GM12891 (cell line): Measurements from ENCODE around the gene ANKLE2.

Experiments
- PAX5 ChIP-seq: IDR thresholded peaks from 2 replicates; pipeline ENCODE4 v1.6.1; 2011; ENCODE audit warnings: low read length, moderate library complexity, mild to moderate bottlenecking; ENCODE audit not compliant: insufficient read depth, severe bottlenecking
- POLR2A ChIP-seq: IDR thresholded peaks from 2 replicates; pipeline ENCODE4 v1.6.1; 2011; ENCODE audit warnings: low read depth, low read length, control low read depth
- POLR2AphosphoS5 ChIP-seq: IDR thresholded peaks from 2 replicates; pipeline ENCODE4 v1.6.1; 2011; ENCODE audit warnings: low read depth, low read length, control low read depth
- POU2F2 ChIP-seq: IDR thresholded peaks from 2 replicates; pipeline ENCODE4 v1.6.1; 2011; ENCODE audit warnings: low read depth, mild to moderate bottlenecking, control low read depth, low read length, moderate library complexity
- SPI1 ChIP-seq: IDR thresholded peaks from 2 replicates; pipeline ENCODE4 v1.6.1; 2011; ENCODE audit warnings: low read depth, low read length, control low read depth
- TAF1 ChIP-seq: IDR thresholded peaks from 2 replicates; pipeline ENCODE4 v1.6.1; 2011; ENCODE audit warnings: low read depth, low read length, control low read depth

- TF ChIP-seq POLR2AphosphoS5 (no peak), POLR2A (no peak), TAF1 (no peak), PAX5 (no peak), SPI1 (no peak), POU2F2 (no peak)
These were observed 50.4 kb downstream of the ANKLE2 start for GRCh38 chr12:132711080-132711843.
